ENCODE results near the gene STPG4. TPM values are rescaled to one million over a fixed set of nuclear protein-coding genes. Genes with fewer than 3 reads are reported as not detected.

The STPG4 gene
- total RNA-seq, 1 experiment from 2014 or later, result 10.6 TPM

DNA sequence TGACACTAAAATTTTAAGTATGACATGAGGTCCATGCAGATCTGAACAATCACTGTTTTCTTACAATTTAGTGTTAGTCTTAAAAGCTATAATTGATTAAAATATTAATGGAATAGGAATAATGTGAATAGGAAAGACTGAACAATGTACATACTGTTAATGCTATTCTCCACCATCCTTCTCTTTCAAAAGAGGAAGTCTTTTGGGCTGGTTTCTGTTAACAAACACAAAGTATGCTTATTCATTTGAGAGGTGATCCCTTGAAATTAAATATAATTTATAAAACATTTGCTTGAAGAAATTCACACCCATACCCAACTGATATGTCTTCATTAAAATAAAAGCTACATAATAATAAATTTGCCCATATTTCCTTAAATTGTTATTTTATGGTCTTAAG lies 2.3 kb downstream of the STPG4 start:
- intact Hi-C loops (cut with micrococcal nuclease), result no loop called here
- Histone ChIP-seq H3K9ac (ENCODE audit: low read length) (no peak overlapping the region), H3K79me2 (ENCODE audit: insufficient read depth, low read length) (no peaks in the 10 kb centered on the region), H3K36me3 (ENCODE audit: control insufficient read depth in 1 of 2, insufficient read depth in 2 of 2, low read length in 2 of 2) (peaks cover 0 to 4% of the 10 kb centered on the region in 2 experiments; a peak in 1 of 4 replicates), H3K9me2 (ENCODE audit: insufficient read depth) (no peaks in the 10 kb centered on the region), H3K27me3 (ENCODE audit: insufficient read depth, low read length) (no peaks in the 10 kb centered on the region), H3K4me3 (replicated peaks in 1 of 2; ENCODE audit: low read depth in 1 of 2, low read length in 2 of 2) (no peak overlapping the region), H3K4me1 (ENCODE audit: control insufficient read depth in 1 of 2, insufficient read depth in 2 of 2, low read length in 2 of 2) (no peaks in the 10 kb centered on the region), H3K27ac (ENCODE audit: low read depth, low read length) (no peak overlapping the region), H3K4me2 (ENCODE audit: low read length) (no peak overlapping the region), H2AFZ (ENCODE audit: low read depth, low read length, poor library complexity, severe bottlenecking) (no peak overlapping the region), H3K9me3 (ENCODE audit: control insufficient read depth in 1 of 2, insufficient read depth in 1 of 2, low read depth in 1 of 2, low read length in 2 of 2) (no peaks in the 10 kb centered on the region), H4K20me1 (ENCODE audit: insufficient read depth) (no peaks in the 10 kb centered on the region)
- DNase-seq (ENCODE audit: low read depth, low spot score) (no peak), ATAC-seq (no peak)
- RAD21 ChIA-PET (ENCODE audit: low non-redundant PET in 1 of 2, low total read pairs in 2 of 2, uncharacterized antibody in 2 of 2, unreplicated experiment in 2 of 2), result no interaction called here
- CTCF ChIA-PET, result no interaction called here
- no peak for TF ChIP-seq EGR1 (IDR thresholded peaks at IDR 0.05; ENCODE audit: low read depth)
- TF ChIP-seq ZFX (IDR thresholded peaks at IDR 0.05), result no peak
- no TSS peak for BruUV-seq (replicated peaks)
- POLR2A ChIA-PET, result no interaction called here

DNA sequence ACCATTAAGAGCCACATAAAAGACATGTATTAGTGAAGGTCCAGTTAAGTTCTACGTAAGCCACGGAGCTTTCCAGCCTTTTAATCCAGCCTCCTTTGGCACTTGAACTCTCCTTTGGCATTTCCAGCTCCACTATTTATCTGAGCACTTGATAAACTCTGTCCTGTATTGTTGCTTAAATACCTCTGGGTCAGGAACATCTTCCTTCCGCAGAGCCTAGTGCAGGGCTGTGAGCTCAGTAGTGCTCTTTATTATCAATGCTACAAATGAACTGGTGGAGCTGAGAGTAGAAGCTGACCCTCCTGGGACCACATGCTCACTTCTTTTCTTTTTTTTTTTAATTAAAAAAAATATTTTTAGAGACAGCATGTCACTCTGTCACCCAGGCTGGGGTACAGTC lies 4.9 kb downstream of the STPG4 start:
- no TSS peak for BruUV-seq (replicated peaks)
- H3K36me3 ChIP-seq (ENCODE audit: control insufficient read depth in 1 of 2, insufficient read depth in 2 of 2, low read length in 2 of 2), result peaks cover 0 to 4% of the 10 kb centered on the region in 2 experiments; a peak in 1 of 4 replicates
- no peak overlapping the region for H3K4me3 ChIP-seq (replicated peaks in 1 of 2; ENCODE audit: low read depth in 1 of 2, low read length in 2 of 2)
- intact Hi-C loops (cut with micrococcal nuclease), result no loop called here
- H3K79me2 ChIP-seq (ENCODE audit: insufficient read depth, low read length), result no peaks in the 10 kb centered on the region
- peaks cover 0 to 3% of the 10 kb centered on the region in 2 experiments; a peak in 1 of 4 replicates for H3K4me1 ChIP-seq (ENCODE audit: control insufficient read depth in 1 of 2, insufficient read depth in 2 of 2, low read length in 2 of 2)
- ChIA-PET POLR2A (no interaction called here), CTCF (no interaction called here), RAD21 (ENCODE audit: low non-redundant PET in 1 of 2, low total read pairs in 2 of 2, uncharacterized antibody in 2 of 2, unreplicated experiment in 2 of 2) (no interaction called here)
- H3K9me2 ChIP-seq (ENCODE audit: insufficient read depth), result no peaks in the 10 kb centered on the region
- H3K9me3 ChIP-seq (ENCODE audit: control insufficient read depth in 1 of 2, insufficient read depth in 1 of 2, low read depth in 1 of 2, low read length in 2 of 2), result no peaks in the 10 kb centered on the region
- H2AFZ ChIP-seq (ENCODE audit: low read depth, low read length, poor library complexity, severe bottlenecking), result no peak overlapping the region
- no peak overlapping the region for H3K9ac ChIP-seq (ENCODE audit: low read length)
- ATAC-seq, result no peak
- no peaks in the 10 kb centered on the region for H3K27me3 ChIP-seq (ENCODE audit: insufficient read depth, low read length)
- H3K4me2 ChIP-seq (ENCODE audit: low read length), result no peak overlapping the region
- H4K20me1 ChIP-seq (ENCODE audit: insufficient read depth), result no peaks in the 10 kb centered on the region
- DNase-seq (ENCODE audit: low read depth, low spot score), result no peak
- H3K27ac ChIP-seq (ENCODE audit: low read depth, low read length), result no peak overlapping the region
- TF ChIP-seq, protein P1, sequence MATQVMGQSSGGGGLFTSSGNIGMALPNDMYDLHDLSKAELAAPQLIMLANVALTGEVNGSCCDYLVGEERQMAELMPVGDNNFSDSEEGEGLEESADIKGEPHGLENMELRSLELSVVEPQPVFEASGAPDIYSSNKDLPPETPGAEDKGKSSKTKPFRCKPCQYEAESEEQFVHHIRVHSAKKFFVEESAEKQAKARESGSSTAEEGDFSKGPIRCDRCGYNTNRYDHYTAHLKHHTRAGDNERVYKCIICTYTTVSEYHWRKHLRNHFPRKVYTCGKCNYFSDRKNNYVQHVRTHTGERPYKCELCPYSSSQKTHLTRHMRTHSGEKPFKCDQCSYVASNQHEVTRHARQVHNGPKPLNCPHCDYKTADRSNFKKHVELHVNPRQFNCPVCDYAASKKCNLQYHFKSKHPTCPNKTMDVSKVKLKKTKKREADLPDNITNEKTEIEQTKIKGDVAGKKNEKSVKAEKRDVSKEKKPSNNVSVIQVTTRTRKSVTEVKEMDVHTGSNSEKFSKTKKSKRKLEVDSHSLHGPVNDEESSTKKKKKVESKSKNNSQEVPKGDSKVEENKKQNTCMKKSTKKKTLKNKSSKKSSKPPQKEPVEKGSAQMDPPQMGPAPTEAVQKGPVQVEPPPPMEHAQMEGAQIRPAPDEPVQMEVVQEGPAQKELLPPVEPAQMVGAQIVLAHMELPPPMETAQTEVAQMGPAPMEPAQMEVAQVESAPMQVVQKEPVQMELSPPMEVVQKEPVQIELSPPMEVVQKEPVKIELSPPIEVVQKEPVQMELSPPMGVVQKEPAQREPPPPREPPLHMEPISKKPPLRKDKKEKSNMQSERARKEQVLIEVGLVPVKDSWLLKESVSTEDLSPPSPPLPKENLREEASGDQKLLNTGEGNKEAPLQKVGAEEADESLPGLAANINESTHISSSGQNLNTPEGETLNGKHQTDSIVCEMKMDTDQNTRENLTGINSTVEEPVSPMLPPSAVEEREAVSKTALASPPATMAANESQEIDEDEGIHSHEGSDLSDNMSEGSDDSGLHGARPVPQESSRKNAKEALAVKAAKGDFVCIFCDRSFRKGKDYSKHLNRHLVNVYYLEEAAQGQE (IDR thresholded peaks at IDR 0.05; ENCODE audit: low read depth), result no peak
- TF ChIP-seq, protein P2, sequence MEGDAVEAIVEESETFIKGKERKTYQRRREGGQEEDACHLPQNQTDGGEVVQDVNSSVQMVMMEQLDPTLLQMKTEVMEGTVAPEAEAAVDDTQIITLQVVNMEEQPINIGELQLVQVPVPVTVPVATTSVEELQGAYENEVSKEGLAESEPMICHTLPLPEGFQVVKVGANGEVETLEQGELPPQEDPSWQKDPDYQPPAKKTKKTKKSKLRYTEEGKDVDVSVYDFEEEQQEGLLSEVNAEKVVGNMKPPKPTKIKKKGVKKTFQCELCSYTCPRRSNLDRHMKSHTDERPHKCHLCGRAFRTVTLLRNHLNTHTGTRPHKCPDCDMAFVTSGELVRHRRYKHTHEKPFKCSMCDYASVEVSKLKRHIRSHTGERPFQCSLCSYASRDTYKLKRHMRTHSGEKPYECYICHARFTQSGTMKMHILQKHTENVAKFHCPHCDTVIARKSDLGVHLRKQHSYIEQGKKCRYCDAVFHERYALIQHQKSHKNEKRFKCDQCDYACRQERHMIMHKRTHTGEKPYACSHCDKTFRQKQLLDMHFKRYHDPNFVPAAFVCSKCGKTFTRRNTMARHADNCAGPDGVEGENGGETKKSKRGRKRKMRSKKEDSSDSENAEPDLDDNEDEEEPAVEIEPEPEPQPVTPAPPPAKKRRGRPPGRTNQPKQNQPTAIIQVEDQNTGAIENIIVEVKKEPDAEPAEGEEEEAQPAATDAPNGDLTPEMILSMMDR (IDR thresholded peaks at IDR 0.05 in 2 of 3, conservative IDR thresholded peaks at IDR 0.05 in 1 of 3; ENCODE audit: borderline replicate concordance in 1 of 3, insufficient read depth in 1 of 3, low read depth in 2 of 3, low read length in 2 of 3), result no peak
- TF ChIP-seq JUND (IDR thresholded peaks at IDR 0.05) (no peak), EGR1 (IDR thresholded peaks at IDR 0.05; ENCODE audit: low read depth) (no peak), EZH2phosphoT487 (IDR thresholded peaks at IDR 0.05; ENCODE audit: borderline replicate concordance) (no peak), CBX3 (IDR thresholded peaks at IDR 0.05; ENCODE audit: low read depth) (no peak), ZNF274 (IDR thresholded peaks at IDR 0.05; ENCODE audit: low read depth, low read length) (no peak), SIN3A (IDR thresholded peaks at IDR 0.05; ENCODE audit: low read depth) (no peak), YY1 (IDR thresholded peaks at IDR 0.05; ENCODE audit: extremely low read depth, insufficient replicate concordance, low read depth, low read length) (no peak), SP1 (IDR thresholded peaks at IDR 0.05; ENCODE audit: low read depth) (no peak), FOSL1 (IDR thresholded peaks at IDR 0.05; ENCODE audit: low read depth) (no peak), SRF (IDR thresholded peaks at IDR 0.05; ENCODE audit: low read depth) (no peak), ELF1 (IDR thresholded peaks at IDR 0.05; ENCODE audit: borderline replicate concordance, low read depth) (no peak), TCF7L2 (IDR thresholded peaks at IDR 0.05; ENCODE audit: borderline replicate concordance, extremely low read depth, insufficient read depth, insufficient read length) (no peak)
- TF ChIP-seq, protein P3, sequence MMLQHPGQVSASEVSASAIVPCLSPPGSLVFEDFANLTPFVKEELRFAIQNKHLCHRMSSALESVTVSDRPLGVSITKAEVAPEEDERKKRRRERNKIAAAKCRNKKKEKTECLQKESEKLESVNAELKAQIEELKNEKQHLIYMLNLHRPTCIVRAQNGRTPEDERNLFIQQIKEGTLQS (IDR thresholded peaks at IDR 0.05), result no peak
- TF ChIP-seq, protein P4, sequence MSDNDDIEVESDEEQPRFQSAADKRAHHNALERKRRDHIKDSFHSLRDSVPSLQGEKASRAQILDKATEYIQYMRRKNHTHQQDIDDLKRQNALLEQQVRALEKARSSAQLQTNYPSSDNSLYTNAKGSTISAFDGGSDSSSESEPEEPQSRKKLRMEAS (IDR thresholded peaks at IDR 0.05), result no peak
